GM12873 (cell line): ENCODE results near the gene DNAH6.

Experiments used
- CTCF ChIP-seq: IDR thresholded peaks from 2 replicates; pipeline ENCODE4 v1.5.1; 2012; ENCODE audit warnings: low read depth, mild to moderate bottlenecking, moderate library complexity, low read length, control low read depth; ENCODE audit not compliant: insufficient read depth; ENCODE audit errors: missing control alignments

The DNAH6 gene

GRCh38 chr2:84647267-84647666 is 131.0 kb downstream of the DNAH6 start:
- no peak for TF ChIP-seq CTCF

- TF ChIP-seq CTCF = no peak
Measured at GRCh38 chr2:84649058-84649457, 132.8 kb downstream of the DNAH6 start.

- no peak for TF ChIP-seq CTCF
Measured at GRCh38 chr2:84649487-84650142, 133.3 kb downstream of the DNAH6 start.

- no peak for TF ChIP-seq CTCF
Measured at GRCh38 chr2:84652431-84652830, 136.1 kb downstream of the DNAH6 start.

- no peak for TF ChIP-seq CTCF
Measured at GRCh38 chr2:84653302-84653701, 137.0 kb downstream of the DNAH6 start.

GRCh38 chr2:84654414-84654813 is 138.1 kb downstream of the DNAH6 start:
- TF ChIP-seq CTCF = no peak

- TF ChIP-seq CTCF = no peak
Measured at GRCh38 chr2:84669122-84669521, 152.8 kb downstream of the DNAH6 start.
